GM12892 (cell line): ENCODE measurements around the gene DPP6.

Experiments
- POLR2A ChIP-seq: IDR thresholded peaks from 2 replicates; pipeline ENCODE4 v1.6.1; 2011; ENCODE audit warnings: low read depth, low read length, control low read depth
- POLR2AphosphoS5 ChIP-seq: IDR thresholded peaks from 2 replicates; pipeline ENCODE4 v1.6.1; 2011; ENCODE audit warnings: low read depth, low read length, control low read depth
- TAF1 ChIP-seq: IDR thresholded peaks from 2 replicates; pipeline ENCODE4 v1.6.1; 2011; ENCODE audit warnings: low read depth, mild to moderate bottlenecking, control low read depth, low read length, borderline replicate concordance

DNA sequence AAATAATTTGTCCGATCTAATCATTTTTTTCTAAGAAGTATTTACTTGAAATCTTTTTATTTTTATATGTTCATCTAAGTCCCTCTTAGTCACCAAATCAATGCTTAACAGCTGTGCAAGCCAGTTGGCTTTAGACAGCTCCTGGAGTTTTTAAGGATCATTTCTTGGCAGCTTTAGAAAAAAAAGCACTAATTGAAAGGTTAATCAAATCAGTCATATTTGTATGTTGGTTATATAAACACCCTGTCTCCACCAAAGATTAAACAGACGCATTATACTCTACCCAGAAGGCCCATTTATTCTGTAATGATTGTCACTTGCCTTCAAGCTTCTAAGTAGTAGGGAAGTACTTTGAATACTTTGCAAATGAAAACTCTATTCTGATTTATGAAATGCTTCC, 890.5 kb downstream of the DPP6 start:
- no peak for TF ChIP-seq POLR2AphosphoS5
- TF ChIP-seq POLR2A: no peak
- TF ChIP-seq TAF1: no peak
